AG08395 (cell line): ENCODE data around the gene EXOC1.

ENCODE experiments used
- DNase-seq: peaks from one replicate; pipeline ENCODE4 v3.0.0; 2012; ENCODE audit warnings: mixed read lengths, low spot score

Gene EXOC1

DNA sequence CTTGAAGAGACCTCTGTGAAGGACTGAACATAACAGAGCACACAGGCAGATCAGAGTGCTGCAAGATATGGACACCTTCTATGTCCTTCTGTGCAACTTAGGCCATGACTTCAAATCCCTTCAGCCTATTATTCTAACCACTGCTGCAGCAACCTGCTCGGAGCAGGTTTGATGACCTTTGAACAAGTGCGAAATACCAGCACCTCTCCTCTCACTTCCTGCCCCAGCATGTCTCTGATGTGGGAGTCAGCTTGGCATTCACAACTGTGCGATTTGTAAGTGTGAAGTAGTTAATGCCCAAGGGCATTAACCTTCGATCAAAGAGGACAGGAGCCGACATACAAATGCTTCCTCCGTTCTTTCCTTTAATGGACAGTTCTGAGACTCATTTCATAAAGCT is 1.6 kb upstream of the EXOC1 start:
- DNase-seq, result no peak

DNA sequence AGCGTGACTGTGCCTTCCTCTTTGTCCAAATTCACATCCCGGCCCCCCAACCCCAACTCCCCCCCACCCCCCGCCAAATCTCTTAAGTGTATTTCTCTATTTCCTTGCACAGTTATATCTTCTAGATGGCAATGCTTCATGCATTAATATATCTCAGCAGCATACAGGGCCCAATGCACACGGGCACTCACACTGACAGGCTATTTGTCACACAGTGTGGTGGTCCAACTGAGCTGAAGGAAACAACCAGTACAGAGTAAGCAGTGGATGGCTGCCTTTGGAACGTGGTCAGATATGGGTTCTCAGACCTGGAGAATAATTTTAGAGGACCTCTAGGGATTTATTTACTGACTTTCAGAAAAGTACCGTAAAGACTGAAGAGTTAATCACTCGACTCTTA is 681 bp downstream of the EXOC1 start:
- DNase-seq, result no peak

DNA sequence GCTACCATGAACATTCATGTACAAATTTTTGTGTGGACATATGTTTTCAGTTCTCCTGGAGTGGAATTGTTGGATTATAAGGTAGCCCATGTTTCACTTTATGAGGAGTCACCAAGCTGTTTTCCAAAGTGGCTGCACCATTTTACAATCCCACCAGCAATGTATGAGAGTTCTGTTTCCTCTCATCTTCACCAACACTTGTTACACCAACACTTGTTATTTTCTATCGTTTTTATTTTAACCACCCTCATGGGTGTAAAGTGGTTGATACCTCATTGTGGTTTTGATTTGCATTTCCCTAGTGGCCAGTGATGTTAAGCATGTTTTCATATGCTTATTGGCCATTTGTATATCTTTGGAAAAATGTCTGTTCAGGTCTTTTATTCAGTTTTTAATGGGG is 4.1 kb downstream of the EXOC1 start:
- no peak for DNase-seq

DNA sequence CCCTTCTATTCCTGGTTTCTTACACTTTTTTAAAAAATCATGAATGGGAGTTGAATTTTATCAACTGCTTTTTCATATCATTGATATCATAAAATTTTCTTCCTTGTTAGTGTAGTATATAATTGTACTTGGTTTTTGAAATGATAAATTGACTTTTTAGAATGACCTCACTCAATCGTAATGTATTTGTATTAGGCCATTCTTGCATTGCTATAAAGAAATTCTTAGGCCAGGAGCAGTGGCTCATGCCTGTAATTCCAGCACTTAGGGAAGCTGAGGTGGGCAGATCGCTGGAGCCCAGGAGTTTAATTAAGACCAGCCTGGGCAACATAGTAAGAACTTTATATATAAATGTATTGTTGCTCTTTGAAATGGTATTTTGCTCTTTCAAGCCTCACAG is 6.3 kb downstream of the EXOC1 start:
- DNase-seq, result no peak

DNA sequence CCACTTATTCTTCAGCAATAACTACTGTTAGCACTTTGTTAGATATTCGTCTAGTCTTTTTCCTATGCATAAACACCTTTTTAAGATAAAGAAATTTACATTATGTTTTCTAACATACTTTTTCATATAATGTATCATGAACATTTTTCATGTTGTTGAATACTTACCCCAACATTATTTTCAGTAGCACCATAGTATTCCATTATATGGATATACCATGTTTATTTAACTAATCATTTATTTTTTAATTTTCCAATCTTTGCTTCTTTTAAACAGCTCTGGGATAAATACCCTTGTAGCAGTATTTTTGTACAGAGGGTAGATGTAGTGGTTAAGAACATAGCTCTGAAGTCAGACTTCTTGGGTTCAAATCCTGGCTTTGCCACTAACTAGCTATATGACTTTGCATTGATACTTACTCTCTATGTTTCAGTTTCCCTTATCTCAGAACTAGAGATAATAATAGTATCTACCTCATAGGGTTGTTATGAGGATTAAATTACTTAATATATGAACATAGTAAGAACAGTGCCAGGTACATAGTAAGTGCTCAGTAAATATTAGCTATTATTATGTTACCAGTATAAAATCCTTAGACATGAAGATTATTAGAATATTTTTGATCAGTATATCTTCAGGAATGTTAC is 11.3 kb downstream of the EXOC1 start:
- DNase-seq, result no peak

DNA sequence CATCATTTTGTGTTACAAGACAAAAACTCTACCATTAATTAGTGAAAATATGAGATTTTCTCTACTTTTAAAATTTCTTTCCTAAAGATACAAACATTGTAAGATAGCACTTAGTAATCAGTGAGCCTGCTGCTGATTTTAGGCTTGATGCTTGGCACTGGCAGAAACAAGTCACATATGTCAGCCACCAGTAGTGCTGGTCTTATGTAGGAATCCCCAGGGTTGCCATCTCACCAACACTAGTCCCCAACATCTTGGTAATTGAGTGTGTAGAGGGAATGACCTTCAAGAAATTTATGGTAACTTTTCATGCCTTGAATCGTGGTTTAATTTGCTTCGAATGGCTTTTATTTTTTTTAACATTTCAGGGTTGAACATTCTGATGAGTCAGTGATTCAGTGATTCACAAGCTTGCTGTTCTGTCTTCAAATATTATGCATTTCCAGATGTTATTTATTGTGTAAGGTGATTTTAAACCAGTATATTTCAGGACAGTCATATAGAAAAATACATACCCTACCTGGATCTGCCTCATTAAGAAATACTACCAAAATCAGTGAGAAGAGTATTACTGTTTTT is 11.9 kb downstream of the EXOC1 start:
- peak; percentile 27 for DNase-seq

DNA sequence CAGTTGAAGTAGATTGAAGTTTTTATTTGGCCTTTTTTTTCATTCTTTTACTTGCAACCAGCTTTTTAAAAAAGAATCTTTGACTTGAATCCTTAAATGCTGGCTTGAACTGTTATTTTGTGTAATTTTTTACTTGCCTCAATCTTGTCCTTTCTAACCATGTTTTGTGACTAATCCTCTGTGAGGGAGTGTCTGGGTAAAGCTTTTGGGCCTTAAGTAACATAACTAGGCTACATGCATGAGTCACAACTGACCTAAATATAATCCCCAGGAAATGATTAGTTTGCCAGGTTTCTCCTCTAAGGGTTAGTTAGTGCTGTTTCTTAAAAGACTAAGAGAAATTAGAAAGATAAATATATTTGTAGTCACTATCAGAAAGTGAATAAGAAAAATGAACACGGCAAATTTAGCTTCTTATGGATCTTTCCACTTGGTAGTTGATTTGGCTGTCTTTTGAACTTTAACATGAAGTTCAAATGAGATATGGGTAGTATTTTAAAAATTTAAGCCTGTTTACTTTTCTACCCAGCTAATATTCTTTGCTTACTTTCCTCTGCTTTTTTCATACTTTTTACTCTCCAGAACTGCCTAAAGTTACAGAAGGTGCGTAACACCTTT is 13.0 kb downstream of the EXOC1 start:
- peak; percentile 78 for DNase-seq

DNA sequence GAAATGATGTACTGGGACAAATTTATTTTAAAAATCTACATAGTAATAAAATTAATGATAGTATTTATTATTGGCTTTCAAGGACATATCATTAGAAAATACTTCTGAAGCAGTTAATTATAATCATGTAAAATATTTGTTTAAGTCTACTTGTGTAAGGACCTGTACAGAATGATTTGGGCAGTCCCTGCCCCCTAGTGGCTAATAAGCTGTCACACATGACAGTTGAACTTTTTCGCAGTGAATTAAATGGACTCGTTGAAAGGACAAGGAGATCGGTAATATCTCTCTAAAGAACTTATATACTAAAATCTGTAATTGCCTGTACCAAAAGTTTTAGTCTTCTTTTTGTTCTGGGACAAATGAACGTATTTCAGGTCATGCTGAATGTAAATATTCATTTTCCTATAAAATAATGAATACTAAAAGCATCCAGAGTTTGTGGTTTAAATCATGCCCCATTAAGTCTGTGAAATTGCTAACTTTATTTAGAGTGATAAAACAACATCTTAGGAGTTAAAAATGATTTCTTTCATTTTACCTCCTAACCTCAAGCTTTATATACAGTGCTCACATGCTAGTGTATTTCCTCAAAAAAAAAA is 13.6 kb downstream of the EXOC1 start:
- peak; percentile 11 for DNase-seq

DNA sequence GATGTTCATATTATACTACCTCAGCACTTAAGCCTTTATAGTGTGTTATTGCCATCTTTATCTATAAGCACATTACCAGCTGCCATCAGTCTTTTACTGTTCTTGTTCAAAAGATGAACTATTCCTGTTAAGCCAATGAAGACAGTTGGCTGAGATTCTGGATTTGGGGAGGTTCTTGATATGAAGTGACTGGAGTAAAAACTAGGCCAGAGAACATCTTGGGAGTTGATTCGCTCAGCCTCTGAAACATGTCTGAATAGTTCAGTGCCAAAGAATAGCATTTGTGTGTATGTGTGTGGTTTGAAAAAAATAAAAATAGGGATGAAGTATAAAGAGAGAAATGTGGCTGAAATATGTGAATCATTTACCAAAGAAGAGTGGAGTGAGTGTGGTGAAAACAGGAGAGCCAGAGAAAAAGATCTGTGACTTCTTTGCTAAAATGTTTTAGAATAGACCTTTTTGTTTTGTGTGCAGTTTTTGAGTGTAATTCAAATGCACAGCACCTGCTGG is 15.2 kb downstream of the EXOC1 start:
- DNase-seq, result no peak

DNA sequence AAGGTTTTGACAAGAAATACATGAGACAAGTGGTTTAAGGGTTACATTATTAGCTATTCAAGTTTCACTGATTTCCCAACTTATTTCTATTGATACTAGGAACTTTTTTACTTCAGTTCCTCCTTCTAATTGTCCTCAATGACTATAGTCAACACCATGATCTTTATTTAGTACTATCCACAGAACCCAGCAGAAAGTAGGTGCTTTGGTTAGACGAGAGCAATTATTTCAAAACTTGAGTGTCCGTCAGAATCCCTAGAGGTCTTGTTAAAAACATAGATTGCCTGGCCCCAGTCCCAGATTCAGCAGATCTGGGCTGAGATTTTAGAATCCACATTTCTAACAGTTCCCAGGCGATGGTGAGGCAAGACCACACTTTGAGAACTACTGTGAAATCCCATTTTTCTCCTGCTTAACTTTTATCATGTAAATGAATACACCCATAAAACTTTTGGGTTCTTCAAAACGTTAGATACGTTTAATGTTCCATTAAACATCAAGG is 17.9 kb downstream of the EXOC1 start:
- no peak for DNase-seq

DNA sequence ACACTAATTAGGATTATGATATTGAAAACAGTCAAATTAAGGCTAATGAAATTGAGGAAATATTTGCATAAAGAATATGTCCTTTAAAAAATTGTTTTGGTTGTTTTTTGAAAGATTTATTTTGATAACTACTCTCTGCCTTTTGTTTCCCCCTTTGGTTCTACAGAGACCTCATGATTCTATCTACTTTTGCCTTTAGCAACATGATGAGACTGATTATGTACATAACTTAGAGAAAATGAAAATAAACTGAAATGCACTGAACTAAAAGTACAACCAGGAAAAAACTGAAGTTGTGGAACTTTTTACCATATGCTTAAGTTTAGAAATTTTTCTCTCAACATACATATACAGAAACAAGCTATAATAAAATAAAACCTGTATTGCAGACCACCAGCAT is 21.4 kb downstream of the EXOC1 start:
- no peak for DNase-seq

DNA sequence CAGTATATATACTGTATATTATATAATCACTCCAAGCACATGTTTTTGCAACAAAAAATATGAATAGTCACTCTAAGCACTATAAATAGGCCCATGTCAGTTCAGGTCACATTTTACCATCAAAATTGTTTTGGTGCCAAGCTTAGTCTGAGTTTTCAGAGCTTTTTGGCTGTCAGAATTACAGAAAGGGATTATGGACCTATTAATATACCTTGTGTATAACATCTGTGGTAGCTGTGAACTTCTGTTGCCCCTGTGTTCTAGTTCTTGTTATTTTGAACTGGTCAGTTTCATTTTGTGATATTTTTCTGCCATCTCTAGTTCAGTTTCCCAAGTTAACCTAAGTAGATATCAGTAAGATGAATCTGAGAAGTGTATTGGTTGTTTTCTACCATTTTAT is 22.9 kb downstream of the EXOC1 start:
- no peak for DNase-seq

DNA sequence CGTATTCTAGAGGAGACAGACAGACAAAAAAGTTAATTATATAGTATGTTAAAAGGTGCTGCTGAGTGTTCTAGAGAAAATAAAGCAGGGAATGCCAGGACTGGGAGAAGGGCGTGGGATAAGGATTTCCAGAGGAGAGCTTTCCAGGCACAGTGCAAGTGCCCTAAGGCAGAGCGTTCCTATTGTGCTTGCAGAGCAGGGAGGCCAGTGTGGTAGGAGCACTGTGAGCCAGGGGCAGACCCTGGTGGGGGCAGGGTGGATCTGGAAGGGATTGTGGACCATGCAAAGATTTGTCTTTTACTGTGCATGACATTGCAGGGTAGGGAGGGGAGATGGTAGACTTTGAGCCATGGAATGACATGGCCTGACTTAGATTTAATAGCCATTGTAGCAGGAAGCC is 25.8 kb downstream of the EXOC1 start:
- no peak for DNase-seq

DNA sequence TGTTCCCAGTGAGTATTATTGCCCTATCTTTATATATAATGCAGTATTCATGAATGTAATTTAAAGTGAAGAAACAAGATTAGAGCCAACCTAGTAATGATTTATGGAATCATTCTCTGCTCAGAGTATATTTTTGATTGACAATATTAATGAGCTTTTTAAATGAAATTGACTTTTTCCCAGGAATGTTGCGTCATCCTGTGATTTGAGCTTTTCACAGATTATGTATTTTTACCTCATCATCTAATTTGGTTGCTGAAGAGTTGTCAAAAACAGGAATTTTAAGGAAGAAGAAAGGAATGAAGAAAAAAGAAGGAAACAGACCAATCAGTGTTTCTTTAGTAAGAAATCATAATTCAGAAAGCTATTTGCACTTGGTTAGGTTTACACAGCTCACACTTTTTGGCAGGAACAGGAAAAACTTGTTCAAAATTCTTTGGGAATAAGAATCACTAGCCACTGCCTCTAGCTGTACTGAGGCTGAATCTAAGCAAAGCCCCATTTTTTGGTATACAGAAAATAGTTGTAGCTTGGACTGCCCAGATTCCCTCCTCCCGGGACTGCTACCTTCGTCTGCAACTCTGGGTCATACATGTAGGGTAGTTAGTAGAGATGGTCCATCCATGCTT is 27.3 kb downstream of the EXOC1 start:
- DNase-seq, result no peak

DNA sequence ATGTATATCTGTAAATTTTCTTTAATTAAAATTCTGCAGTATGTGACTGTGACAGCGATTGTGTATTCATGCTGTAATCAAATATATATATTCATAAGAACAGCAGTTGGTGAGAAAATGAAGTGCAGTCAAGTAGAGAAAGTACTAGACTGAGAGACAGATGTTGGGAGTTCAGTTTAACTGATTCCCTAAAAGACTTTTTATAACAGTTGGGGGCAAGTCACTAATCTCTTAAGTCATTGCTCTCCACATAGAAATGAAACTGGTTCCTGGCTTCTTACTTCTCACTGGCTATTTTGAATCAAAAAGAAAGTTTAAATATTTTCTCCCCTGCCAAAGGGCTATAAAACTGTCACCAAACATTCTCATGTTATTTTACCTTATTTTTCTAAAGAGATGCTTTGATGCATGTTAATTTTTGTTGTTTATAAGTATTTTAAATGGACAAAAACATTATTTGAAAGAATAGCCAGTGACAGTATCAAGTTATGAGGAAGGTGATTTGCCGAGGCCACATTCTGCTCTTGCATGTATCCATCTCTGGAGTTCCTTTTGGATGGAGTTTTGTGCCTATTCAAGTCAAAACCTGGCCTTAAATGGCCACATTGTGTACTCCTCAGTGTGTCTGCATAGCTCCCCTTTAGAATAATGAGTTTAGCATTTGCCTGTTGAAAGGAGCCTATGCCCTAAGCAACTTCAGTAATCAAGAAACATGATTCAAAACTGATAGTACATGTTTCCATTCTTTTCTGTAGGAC is 30.8 kb downstream of the EXOC1 start:
- DNase-seq, result no peak

DNA sequence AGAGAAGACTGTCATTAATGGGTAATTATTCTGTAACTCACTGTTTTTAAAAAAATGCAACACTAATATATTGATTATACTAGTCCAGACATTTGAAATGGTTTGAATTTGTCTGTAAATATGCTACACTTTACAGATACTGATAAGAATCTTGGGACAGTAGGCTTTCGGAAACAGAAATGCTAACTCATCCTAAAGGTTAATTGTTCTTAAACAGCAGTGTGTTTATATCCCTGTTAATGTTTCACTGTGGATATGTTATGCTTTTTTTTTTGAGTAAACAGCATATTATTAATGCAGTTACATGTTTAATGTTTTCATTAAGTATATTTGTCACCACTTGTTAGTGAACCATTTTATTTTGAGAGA is 31.4 kb downstream of the EXOC1 start:
- DNase-seq, result no peak

DNA sequence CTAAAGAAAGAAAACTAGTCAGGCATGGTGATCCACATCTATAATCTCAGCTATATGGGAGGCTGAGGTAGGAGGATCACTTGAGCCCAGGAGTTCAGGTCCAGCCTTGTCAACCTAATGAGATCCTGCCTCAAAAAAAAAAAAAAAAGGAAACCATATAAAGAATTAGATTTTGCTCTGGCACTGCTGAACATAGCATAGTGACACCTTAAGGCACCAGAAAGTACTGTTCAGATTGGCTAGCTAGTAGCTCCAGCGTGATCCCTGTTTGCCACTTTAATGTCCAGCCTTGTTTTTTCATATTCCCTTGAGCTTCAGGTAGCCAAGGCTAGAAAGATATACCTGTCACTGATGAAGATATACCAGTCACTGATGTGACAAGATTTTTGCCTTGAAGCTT is 34.1 kb downstream of the EXOC1 start:
- no peak for DNase-seq

DNA sequence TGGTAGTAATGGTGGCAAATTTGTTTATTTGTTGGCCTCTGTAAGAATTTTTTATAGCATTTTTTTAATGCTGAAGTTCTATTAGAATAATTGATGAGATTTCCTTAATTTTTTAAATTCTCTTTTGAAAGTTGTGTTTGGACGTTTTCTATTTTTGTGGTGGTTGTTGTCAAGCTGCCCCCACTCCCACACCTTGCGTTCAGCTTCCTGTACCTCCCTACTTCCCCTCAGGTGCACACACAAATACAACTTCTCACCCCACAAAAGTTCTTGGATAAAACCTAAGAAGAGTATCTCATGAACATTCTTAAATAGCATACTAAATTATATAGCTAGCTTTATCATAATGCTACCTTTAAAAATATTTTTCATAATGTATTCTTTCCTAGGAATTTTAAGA is 38.7 kb downstream of the EXOC1 start:
- no peak for DNase-seq

DNA sequence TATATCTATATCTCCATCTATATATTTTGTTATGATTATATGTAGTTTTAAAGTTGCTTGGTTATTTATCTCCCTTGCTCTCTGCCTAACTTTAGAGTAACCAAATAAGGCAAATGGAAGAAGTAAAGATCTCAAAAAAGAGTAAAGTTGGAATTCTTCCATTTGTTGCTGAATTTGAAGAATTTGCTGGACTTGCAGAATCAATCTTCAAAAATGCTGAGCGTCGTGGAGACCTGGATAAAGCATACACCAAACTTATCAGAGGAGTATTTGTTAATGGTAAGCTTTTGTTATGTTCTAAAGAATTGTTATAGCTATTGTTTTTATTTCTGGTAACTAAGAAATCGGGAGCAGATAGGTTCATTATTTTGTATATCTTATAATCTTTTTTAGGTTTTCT is 43.2 kb downstream of the EXOC1 start:
- no peak for DNase-seq

DNA sequence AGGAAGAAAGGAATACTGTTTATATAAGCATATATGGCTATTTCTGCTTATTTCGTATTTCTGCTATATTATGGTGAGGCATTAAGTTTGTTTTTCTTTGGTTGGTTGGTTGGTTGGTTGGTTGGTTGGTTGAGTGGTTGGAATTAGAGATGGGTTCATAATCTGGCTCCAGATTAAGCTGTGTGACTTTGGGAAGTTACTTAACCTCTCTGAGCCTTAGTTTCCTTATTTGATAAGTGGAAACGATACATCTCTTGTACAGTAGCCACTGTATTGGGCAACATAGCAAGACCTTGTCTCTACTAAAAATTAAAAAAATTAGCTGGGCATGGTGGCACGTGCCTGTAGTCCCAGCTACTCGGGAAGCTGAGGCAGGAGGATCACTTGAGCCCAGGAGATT is 49.2 kb downstream of the EXOC1 start:
- DNase-seq, result no peak

DNA sequence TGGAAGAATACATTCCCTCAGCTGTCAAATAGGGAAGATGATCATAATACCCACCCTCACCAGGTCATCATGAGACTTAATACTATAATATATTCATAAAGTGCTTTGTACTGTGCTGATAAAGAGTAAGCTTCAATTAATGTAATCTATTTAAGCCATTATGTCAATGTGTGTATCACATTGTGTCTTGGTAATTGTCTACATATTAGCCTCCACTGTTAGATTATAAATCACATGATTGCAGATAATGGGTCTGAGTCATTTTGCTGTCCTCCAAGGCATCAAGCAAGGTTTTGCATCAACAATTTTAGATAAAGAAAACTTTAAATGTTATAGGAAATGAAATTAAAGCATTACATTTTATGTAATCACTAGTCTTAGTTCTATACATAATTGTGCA is 50.1 kb downstream of the EXOC1 start:
- DNase-seq, result no peak

DNA sequence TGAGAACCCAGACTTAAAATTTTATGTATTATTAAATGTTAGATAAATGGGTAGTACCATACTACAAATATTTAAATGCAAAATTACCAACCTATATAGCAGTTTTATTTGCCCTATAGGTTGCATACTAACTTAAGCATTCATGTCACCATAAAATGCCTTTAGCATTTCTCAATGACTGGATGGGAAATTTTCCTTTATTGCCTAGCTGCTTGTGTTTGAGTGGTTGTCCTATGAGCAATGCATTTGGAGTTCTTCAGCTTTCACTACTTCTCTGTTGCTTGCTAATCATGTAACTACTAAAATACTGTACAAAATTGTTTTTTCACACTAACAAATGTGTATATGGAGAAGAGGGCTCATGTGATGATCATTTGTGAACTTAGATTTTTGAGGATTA is 51.1 kb downstream of the EXOC1 start:
- no peak for DNase-seq
